Measurements from ENCODE around the gene CWC22.
A peak's percentile ranks its signal among the peaks of the same experiment; 100 is the strongest.

The CWC22 gene

DNA sequence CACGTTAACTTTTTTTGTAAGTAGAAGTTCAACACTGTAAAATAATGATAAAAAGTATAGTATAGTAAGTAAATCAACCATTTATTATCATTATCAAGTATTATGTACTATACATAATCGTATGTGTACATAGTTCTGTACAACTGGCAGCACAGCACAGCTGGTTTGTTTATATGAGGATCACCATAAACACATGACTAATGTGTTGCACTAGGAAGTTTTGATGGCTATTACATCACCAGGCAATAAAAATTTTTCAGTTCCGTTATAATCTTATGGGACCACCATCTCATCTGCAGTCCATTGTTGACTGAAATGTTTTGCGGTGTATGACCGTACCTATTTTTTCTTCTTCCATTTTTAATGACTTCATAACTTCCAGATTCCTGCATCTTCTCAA is 106.4 kb downstream of the CWC22 start:
- no peaks in the 10 kb centered on the region for H3K4me1 Mint-ChIP-seq
- peaks cover 10% of the 10 kb centered on the region for H3K9me3 Mint-ChIP-seq
- H3K4me3 Mint-ChIP-seq = no peak overlapping the region
- H3K27ac Mint-ChIP-seq = no peak overlapping the region
- TF ChIP-seq, protein P1, sequence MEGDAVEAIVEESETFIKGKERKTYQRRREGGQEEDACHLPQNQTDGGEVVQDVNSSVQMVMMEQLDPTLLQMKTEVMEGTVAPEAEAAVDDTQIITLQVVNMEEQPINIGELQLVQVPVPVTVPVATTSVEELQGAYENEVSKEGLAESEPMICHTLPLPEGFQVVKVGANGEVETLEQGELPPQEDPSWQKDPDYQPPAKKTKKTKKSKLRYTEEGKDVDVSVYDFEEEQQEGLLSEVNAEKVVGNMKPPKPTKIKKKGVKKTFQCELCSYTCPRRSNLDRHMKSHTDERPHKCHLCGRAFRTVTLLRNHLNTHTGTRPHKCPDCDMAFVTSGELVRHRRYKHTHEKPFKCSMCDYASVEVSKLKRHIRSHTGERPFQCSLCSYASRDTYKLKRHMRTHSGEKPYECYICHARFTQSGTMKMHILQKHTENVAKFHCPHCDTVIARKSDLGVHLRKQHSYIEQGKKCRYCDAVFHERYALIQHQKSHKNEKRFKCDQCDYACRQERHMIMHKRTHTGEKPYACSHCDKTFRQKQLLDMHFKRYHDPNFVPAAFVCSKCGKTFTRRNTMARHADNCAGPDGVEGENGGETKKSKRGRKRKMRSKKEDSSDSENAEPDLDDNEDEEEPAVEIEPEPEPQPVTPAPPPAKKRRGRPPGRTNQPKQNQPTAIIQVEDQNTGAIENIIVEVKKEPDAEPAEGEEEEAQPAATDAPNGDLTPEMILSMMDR (IDR thresholded peaks at IDR 0.05; ENCODE audit: unreplicated experiment in 3 of 3) = no peak
- no peaks in the 10 kb centered on the region for H3K27me3 Mint-ChIP-seq (ENCODE audit: low read depth)
- no peaks in the 10 kb centered on the region for H3K36me3 Mint-ChIP-seq (ENCODE audit: low read depth)

DNA sequence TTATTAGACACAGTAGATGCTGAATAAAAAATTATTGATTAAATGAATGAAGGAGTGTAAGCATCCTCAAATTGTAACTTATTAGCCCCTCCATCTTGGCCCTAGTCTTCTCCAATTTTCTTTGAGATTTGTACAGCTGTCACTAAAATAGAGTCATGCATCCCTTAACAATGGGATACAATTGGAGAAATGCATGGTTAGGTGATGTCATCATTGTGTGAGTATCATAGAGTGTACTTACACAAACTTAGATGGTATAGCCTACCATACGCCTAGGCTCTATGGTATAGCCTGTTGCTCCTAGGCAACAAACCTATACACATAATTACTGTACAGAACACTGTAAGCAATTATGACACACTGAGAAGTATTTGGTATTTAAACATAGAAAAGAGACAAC is 107.4 kb downstream of the CWC22 start:
- no peak overlapping the region for H3K4me3 Mint-ChIP-seq
- peaks cover 10% of the 10 kb centered on the region for H3K9me3 Mint-ChIP-seq
- no peaks in the 10 kb centered on the region for H3K27me3 Mint-ChIP-seq (ENCODE audit: low read depth)
- H3K36me3 Mint-ChIP-seq (ENCODE audit: low read depth) = no peaks in the 10 kb centered on the region
- H3K27ac Mint-ChIP-seq = no peak overlapping the region
- no peaks in the 10 kb centered on the region for H3K4me1 Mint-ChIP-seq
- TF ChIP-seq, protein P1 (IDR thresholded peaks at IDR 0.05; ENCODE audit: unreplicated experiment in 3 of 3) = no peak

DNA sequence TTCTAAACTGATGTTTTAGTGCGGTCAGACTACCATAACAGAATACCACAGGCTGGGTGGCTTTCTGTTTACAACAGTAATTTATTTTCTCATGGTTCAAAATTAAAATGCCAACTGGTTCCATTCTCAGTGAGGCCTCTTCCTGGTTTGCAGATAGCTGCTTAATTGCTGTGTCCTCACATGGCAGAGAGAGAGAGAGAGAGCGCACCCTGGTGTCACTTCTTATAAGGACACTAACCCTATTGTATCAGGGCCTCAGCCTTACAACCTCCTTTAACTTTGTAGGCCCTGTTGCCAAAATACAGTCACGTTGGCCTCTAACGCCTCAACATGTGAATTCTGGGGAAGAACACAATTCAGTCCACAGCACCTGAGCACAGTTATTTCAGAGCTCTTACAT is 108.2 kb downstream of the CWC22 start:
- Mint-ChIP-seq H3K4me3 (no peak overlapping the region), H3K27ac (no peak overlapping the region), H3K9me3 (peaks cover 8% of the 10 kb centered on the region), H3K4me1 (no peaks in the 10 kb centered on the region), H3K36me3 (ENCODE audit: low read depth) (no peaks in the 10 kb centered on the region), H3K27me3 (ENCODE audit: low read depth) (no peaks in the 10 kb centered on the region)
- TF ChIP-seq, protein P1 (IDR thresholded peaks at IDR 0.05; ENCODE audit: unreplicated experiment in 3 of 3) = peak in 1 of 3 experiments; percentile 15
